PC-9 (cell line): ENCODE data around the gene GPR25. TPM values are rescaled to one million over a fixed set of nuclear protein-coding genes. Genes with fewer than 3 reads are reported as not detected.
A peak's percentile ranks its signal among the peaks of the same experiment; 100 is the strongest.

Experiments used
- BruUV-seq: library from RNA; stranded (reverse); fragments of 400-500 nt; replicated peaks from 2 replicates; lab custom pipeline; 2021; lab: Mats Ljungman, UMichigan
- CTCF ChIA-PET: fragments of 300-600 bp; sonication (Branson Sonifier 250); formaldehyde crosslinking; loops from one replicate; lab custom pipeline; 2022; ENCODE audit warnings: antibody characterized with exemption; lab: Charles Lee
- POLR2A ChIA-PET: fragments of 300-600 bp; sonication (Branson Sonifier 250); formaldehyde crosslinking; loops from one replicate; lab custom pipeline; 2022; ENCODE audit warnings: antibody characterized with exemption; ENCODE audit not compliant: unreplicated experiment; lab: Charles Lee
- DNase-seq, 2 experiments: peaks; one replicate each; pipeline versions ENCODE4 v3.0.0 to v3.0.0-alpha.2; 2015 to 2022; ENCODE audit warnings: mixed read lengths in 1 of 2
- H2AFZ ChIP-seq: fragments of 200-600 bp; sonication (generic); 2 replicates; pipeline ENCODE4 v1.8.1; 2017; ENCODE audit warnings: antibody characterized with exemption
- H3F3A ChIP-seq: fragments of 200-600 bp; sonication (generic); 2 replicates; pipeline ENCODE4 v1.8.1; 2017; ENCODE audit warnings: antibody characterized with exemption, mild to moderate bottlenecking, low read depth; ENCODE audit not compliant: insufficient read depth
- H3K27ac ChIP-seq: fragments of 200-600 bp; sonication (generic); 2 replicates; pipeline ENCODE4 v1.6.1; 2016; ENCODE audit warnings: mixed run types
- H3K27me3 ChIP-seq: fragments of 200-600 bp; sonication (generic); 2 replicates; pipeline ENCODE4 v1.6.1; 2016; ENCODE audit warnings: low read depth, mixed run types; ENCODE audit not compliant: insufficient read depth
- H3K36me3 ChIP-seq: fragments of 200-600 bp; sonication (generic); 2 replicates; pipeline ENCODE4 v1.6.1; 2016; ENCODE audit warnings: low read depth, mixed run types
- H3K4me1 ChIP-seq: fragments of 200-600 bp; sonication (generic); replicated peaks from 2 replicates; pipeline ENCODE4 v1.6.1; 2016; ENCODE audit warnings: mixed run types; ENCODE audit not compliant: insufficient read depth
- H3K4me2 ChIP-seq: fragments of 200-600 bp; sonication (generic); 2 replicates; pipeline ENCODE4 v1.6.1; 2017; ENCODE audit warnings: mixed run types
- H3K4me3 ChIP-seq: fragments of 200-600 bp; sonication (generic); 2 replicates; pipeline ENCODE4 v1.6.1; 2016; ENCODE audit warnings: mixed run types
- H3K79me2 ChIP-seq: fragments of 200-600 bp; sonication (generic); 2 replicates; pipeline ENCODE4 v1.6.1; 2017; ENCODE audit warnings: low read depth, mixed run types
- H3K9me2 ChIP-seq: fragments of 200-600 bp; sonication (generic); 2 replicates; pipeline ENCODE4 v1.8.1; 2017; ENCODE audit warnings: mild to moderate bottlenecking; ENCODE audit not compliant: insufficient read depth
- H3K9me3 ChIP-seq: fragments of 200-600 bp; sonication (generic); 2 replicates; pipeline ENCODE4 v1.8.1; 2016; ENCODE audit warnings: low read depth; ENCODE audit not compliant: insufficient read depth
- H4K20me1 ChIP-seq: fragments of 200-600 bp; sonication (generic); 2 replicates; pipeline ENCODE4 v1.8.1; 2017; ENCODE audit not compliant: insufficient read depth
- CTCF ChIP-seq: fragments of 200-600 bp; sonication (generic); conservative IDR thresholded peaks from 2 replicates; pipeline ENCODE4 v1.6.1; 2017; ENCODE audit warnings: mixed run types, antibody characterized with exemption, mild to moderate bottlenecking, moderate library complexity
- EZH2 ChIP-seq: fragments of 200-600 bp; sonication (generic); IDR thresholded peaks from 2 replicates; pipeline ENCODE4 v1.8.0; 2017; ENCODE audit warnings: antibody characterized with exemption, low read depth
- intact Hi-C: fragments of 100-400 bp; cut with micrococcal nuclease; formaldehyde crosslinking; loops from one replicate; pipeline ENCODE4 v1.10.0; 2022; ENCODE audit not compliant: unreplicated experiment
- total RNA-seq: library from RNA; stranded (reverse); gene quantifications from 2 replicates; pipeline ENCODE4 v1.2.3, GENCODE V29; 2021

Gene GPR25
- total RNA-seq, 1 experiment from 2014 or later: not detected

- no peaks in the 10 kb centered on the region for H4K20me1 ChIP-seq
- H2AFZ ChIP-seq: no peak overlapping the region
- peaks cover 19% of the 10 kb centered on the region for H3K36me3 ChIP-seq
- H3K79me2 ChIP-seq: no peaks in the 10 kb centered on the region
- H3F3A ChIP-seq: peaks cover 6% of the 10 kb centered on the region; the same call in 1 of the 2 replicates
- no TSS peak for BruUV-seq
- H3K9me3 ChIP-seq: no peaks in the 10 kb centered on the region
- peaks cover 22% of the 10 kb centered on the region; the same call in 1 of the 2 replicates for H3K4me1 ChIP-seq
- ChIA-PET CTCF (interaction anchor here (0.6 kb wide), 1 partner anchor 440 kb away, joined by 4 read pairs; no protein-coding TSS in a partner anchor), POLR2A (no interaction called here)
- intact Hi-C loops: no loop called here
- DNase-seq: no peak
- TF ChIP-seq CTCF: no peak
- TF ChIP-seq EZH2: no peak
- no peak overlapping the region for H3K27ac ChIP-seq
- no peak overlapping the region for H3K4me2 ChIP-seq
- H3K27me3 ChIP-seq: no peaks in the 10 kb centered on the region
- H3K9me2 ChIP-seq: no peaks in the 10 kb centered on the region
- H3K4me3 ChIP-seq: no peak overlapping the region
Measured at GRCh38 chr1:200906491-200906890, 33.7 kb downstream of the GPR25 start.

- Histone ChIP-seq H3K4me2 (no peak overlapping the region), H3K36me3 (peaks cover 14% of the 10 kb centered on the region), H3K27ac (no peak overlapping the region), H3K79me2 (no peaks in the 10 kb centered on the region), H3K9me3 (no peaks in the 10 kb centered on the region), H3K27me3 (no peaks in the 10 kb centered on the region), H2AFZ (no peak overlapping the region), H3K9me2 (no peaks in the 10 kb centered on the region), H3K4me3 (no peak overlapping the region), H3F3A (peaks cover 6% of the 10 kb centered on the region; the same call in 1 of the 2 replicates), H4K20me1 (no peaks in the 10 kb centered on the region), H3K4me1 (peaks cover 22% of the 10 kb centered on the region; the same call in 1 of the 2 replicates)
- ChIA-PET POLR2A (interaction anchor here (0.6 to 0.7 kb wide), 4 partner anchors 10 to 220 kb away, joined by 3 to 7 read pairs (median 4); no protein-coding TSS in a partner anchor), CTCF (interaction anchor here (0.6 kb wide), 1 partner anchor 148 kb away, joined by 3 read pairs; no protein-coding TSS in a partner anchor)
- TF ChIP-seq CTCF (no peak), EZH2 (no peak)
- BruUV-seq: no TSS peak
- peak in 1 of 2 experiments; percentile 62 for DNase-seq
- intact Hi-C loops: no loop called here
Measured at GRCh38 chr1:200907611-200908097, 34.9 kb downstream of the GPR25 start.

GRCh38 chr1:200908191-200908868, 35.5 kb downstream of the GPR25 start:
- BruUV-seq: no TSS peak
- H3K27me3 ChIP-seq: no peaks in the 10 kb centered on the region
- no peak overlapping the region for H3K4me3 ChIP-seq
- H3K27ac ChIP-seq: no peak overlapping the region
- no peaks in the 10 kb centered on the region for H3K9me3 ChIP-seq
- no peak overlapping the region for H3K4me2 ChIP-seq
- peaks cover 22% of the 10 kb centered on the region; the same call in 1 of the 2 replicates for H3K4me1 ChIP-seq
- H2AFZ ChIP-seq: no peak overlapping the region
- peaks cover 11% of the 10 kb centered on the region for H3K36me3 ChIP-seq
- H3K9me2 ChIP-seq: no peaks in the 10 kb centered on the region
- peaks cover 6% of the 10 kb centered on the region; the same call in 1 of the 2 replicates for H3F3A ChIP-seq
- CTCF ChIA-PET: no interaction called here
- no peaks in the 10 kb centered on the region for H3K79me2 ChIP-seq
- no peak for DNase-seq
- POLR2A ChIA-PET: interaction anchor here (0.6 kb wide), 1 partner anchor 15 kb away, joined by 3 read pairs; no protein-coding TSS in a partner anchor
- no peaks in the 10 kb centered on the region for H4K20me1 ChIP-seq
- no peak for TF ChIP-seq CTCF
- no peak for TF ChIP-seq EZH2
- intact Hi-C loops: no loop called here
